SU-DHL-6 (cell line): ENCODE measurements around the gene KCNN2.

Experiments
- EZH2phosphoT487 ChIP-seq: fragments of 200-600 bp; sonication (generic), shearing (Covaris generic); conservative IDR thresholded peaks from 2 replicates; pipeline ENCODE4 v1.6.1; 2018; ENCODE audit warnings: mild to moderate bottlenecking, antibody characterized with exemption, low read length, moderate library complexity, mixed read lengths
- TF ChIP-seq, protein P1 (sequence below): fragments of 200-600 bp; sonication (generic); IDR thresholded peaks from one replicate; pipeline ENCODE4 v1.5.1; 2017; ENCODE audit warnings: antibody characterized with exemption, mild to moderate bottlenecking, low read length, moderate library complexity; ENCODE audit not compliant: insufficient read depth, poor library complexity, severe bottlenecking

DNA sequence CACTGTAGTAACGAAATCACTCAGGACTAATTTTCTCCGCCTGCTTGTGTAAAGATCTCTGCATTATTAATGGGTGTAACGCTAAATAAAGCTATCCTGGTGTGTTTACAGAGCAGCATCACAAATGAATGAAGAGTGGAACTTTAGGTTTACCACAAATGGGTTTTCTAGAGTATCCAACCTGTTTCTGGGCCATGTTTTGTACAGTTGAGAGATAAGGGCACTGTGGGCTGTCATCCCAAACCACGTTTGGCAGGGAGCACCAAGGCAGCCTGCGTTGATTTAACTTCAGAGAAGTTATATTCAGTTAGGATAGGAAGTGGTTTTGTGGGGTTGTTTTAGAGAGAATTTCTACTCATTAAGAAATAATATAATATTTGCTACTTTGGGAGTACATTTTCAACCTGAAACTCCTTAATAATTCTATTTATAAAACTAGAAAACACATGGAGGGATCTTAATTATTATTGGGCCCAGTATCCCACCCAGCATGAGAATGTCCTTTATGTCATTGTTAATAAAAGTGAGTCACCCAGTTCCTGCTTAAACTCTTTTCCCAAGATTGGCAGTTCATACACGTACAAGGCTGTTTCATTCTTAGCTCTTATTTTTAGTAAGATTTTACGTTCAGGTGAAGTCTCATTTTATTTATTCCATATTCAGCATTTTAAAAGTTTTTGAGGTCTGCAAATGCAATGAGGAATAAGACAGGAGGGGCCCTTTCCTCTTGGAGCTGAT, 8.0 kb downstream of the KCNN2 start:
- TF ChIP-seq, protein P1, sequence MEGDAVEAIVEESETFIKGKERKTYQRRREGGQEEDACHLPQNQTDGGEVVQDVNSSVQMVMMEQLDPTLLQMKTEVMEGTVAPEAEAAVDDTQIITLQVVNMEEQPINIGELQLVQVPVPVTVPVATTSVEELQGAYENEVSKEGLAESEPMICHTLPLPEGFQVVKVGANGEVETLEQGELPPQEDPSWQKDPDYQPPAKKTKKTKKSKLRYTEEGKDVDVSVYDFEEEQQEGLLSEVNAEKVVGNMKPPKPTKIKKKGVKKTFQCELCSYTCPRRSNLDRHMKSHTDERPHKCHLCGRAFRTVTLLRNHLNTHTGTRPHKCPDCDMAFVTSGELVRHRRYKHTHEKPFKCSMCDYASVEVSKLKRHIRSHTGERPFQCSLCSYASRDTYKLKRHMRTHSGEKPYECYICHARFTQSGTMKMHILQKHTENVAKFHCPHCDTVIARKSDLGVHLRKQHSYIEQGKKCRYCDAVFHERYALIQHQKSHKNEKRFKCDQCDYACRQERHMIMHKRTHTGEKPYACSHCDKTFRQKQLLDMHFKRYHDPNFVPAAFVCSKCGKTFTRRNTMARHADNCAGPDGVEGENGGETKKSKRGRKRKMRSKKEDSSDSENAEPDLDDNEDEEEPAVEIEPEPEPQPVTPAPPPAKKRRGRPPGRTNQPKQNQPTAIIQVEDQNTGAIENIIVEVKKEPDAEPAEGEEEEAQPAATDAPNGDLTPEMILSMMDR: no peak
- no peak for TF ChIP-seq EZH2phosphoT487
